K562 treated with DMSO at 1 percent for 12 hours (cell line): ENCODE measurements around the gene RNASEH2A. TPM values are rescaled to one million over a fixed set of nuclear protein-coding genes. Genes with fewer than 3 reads are reported as not detected.

Source experiments
- total RNA-seq: library from RNA; unstranded; fragments of 300-600 nt; gene quantifications from 2 replicates; pipeline ENCODE4 v1.2.3, GENCODE V29; 2022; ENCODE audit not compliant: insufficient read depth

Gene RNASEH2A
- 73.5 and 86.3 TPM in 2 replicates for total RNA-seq

DNA sequence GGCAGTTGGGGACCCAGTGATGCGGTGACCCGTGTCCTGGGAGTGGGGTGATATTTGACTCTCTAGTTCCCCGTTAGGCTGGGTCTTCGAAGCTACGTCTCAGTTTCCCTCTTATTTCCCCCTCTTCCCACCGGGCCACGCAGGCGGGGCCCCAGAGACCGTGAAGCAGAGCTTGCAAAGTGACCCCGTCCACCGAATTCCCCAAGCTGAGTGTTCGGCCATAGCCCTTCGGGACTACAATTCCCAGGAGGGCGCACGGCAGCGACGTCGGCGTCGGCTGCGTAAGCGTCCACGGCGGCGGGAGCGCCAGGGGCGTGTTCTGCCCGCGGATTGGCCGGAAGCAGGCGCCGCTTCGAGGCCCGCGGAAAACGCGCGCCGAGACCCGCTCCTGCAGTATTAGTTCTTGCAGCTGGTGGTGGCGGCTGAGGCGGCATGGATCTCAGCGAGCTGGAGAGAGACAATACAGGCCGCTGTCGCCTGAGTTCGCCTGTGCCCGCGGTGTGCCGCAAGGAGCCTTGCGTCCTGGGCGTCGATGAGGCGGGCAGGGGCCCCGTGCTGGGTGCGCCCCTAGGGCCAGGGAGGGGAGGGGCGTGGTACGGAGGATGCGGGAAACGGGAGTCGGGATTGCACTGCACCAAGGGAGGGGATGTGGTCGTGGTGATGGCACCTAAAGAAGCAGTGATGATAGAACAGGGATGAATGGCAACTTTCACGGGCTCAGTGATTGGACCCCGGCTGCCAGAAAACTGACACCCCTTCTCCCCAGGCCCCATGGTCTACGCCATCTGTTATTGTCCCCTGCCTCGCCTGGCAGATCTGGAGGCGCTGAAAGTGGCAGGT lies at the start of gene RNASEH2A:
RNASEH2A (plus strand) TSS at position 343 of the 840 bp plus-strand sequence; CDS start at position 433, 90 bp downstream.

GRCh38 chr19:12774588-12775555 lies 31.5 kb upstream of the RNASEH2A start, which contains the start of gene HOOK2:
TSS of gene HOOK2 (minus strand) at chr19:12775552. CDS start at chr19:12775449, 103 bp downstream.

GRCh38 chr19:12791345-12792050 lies 14.9 kb upstream of the RNASEH2A start, which contains the start of gene JUNB:
TSS of gene JUNB (plus strand) at chr19:12791486. CDS start at chr19:12791772, 286 bp downstream.

DNA sequence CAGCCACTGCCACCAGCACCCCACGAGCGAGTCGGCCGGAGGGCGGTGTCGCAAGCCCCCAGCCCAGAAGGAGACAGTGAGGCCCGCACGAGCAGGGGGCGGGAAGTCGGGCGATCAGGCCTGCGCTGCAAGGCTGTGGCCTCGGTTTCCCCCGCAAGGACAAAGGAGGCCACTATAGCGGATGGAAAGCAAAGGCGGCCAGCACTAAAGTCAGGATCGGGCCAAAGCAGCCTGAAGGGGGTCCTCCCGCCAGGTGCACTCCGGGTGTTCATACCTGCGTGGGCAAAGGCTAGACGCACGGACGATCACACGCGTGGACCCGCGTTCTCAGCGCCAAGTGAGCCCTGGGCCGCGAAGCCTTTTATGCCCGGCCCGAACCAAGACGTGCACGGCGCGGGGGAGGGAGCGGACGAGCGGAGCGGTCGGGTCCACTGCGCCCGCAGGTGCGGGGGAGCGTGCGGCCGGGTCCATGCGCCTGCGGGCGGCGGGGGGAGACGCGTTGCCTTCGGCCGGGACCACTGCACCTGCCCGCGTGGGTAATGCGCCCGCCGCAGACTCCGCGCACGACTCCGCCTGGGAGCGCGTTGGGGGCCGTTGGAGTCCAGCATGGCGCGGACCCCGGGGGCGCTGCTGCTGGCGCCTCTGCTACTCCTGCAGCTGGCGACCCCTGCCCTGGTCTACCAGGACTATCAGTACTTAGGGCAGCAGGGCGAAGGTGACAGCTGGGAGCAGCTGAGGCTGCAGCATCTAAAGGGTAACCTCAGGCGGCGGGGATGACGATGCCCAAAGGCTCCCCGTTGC lies 4.7 kb upstream of the RNASEH2A start, which contains the start of the genes PRDX2 and THSD8:
PRDX2 (minus strand) TSS at position 335 of the 801 bp plus-strand sequence. CDS start 539 bp downstream, outside the sequence.
THSD8 (plus strand) TSS at position 604 of the 801 bp plus-strand sequence; CDS start at position 607, 3 bp downstream.

GRCh38 chr19:12834566-12834943 lies 28.2 kb downstream of the RNASEH2A start, which contains the start of gene RTBDN:
TSS of gene RTBDN (minus strand) at chr19:12834579. CDS start at chr19:12829979, 4,600 bp downstream.

GRCh38 chr19:12838182-12838885 lies 31.9 kb downstream of the RNASEH2A start, which contains the start of gene MAST1:
TSS of gene MAST1 (plus strand) at chr19:12838515. CDS start at chr19:12838573, 58 bp downstream.

Other genes with a start within 250 kb of the RNASEH2A start
- gene ZNF490, start 195.8 kb upstream of the RNASEH2A start, total RNA-seq: 1.4 TPM in 1 of 2 replicates, not detected in the other
- gene ZNF791, start 195.7 kb upstream of the RNASEH2A start, total RNA-seq: 3.1 and 9.5 TPM in 2 replicates
- 63.4 and 103 TPM in 2 replicates for gene MAN2B1, start 139.8 kb upstream of the RNASEH2A start, total RNA-seq
- 13.5 and 16.3 TPM in 2 replicates for gene WDR83, start 139.8 kb upstream of the RNASEH2A start, total RNA-seq
- gene DHPS, start 124.7 kb upstream of the RNASEH2A start, total RNA-seq: 97.8 and 118 TPM in 2 replicates
- not detected in 2 replicates for gene GNG14, start 118.6 kb upstream of the RNASEH2A start, total RNA-seq
- 9.1 and 12.5 TPM in 2 replicates for gene FBXW9, start 110.0 kb upstream of the RNASEH2A start, total RNA-seq
- 9.2 and 34.1 TPM in 2 replicates for gene TNPO2, start 82.7 kb upstream of the RNASEH2A start, total RNA-seq
- gene TRIR, start 71.9 kb upstream of the RNASEH2A start, total RNA-seq: 376 and 560 TPM in 2 replicates
- 80.9 and 100 TPM in 2 replicates for gene GET3, start 69.1 kb upstream of the RNASEH2A start, total RNA-seq
- gene BEST2, start 54.8 kb upstream of the RNASEH2A start, total RNA-seq: not detected in 2 replicates
- gene HOOK2, start 31.0 kb upstream of the RNASEH2A start, total RNA-seq: 13.5 and 17.6 TPM in 2 replicates
- gene JUNB, start 15.1 kb upstream of the RNASEH2A start, total RNA-seq: 79.5 and 102 TPM in 2 replicates
- 330 and 389 TPM in 2 replicates for gene PRDX2, start 4.8 kb upstream of the RNASEH2A start, total RNA-seq
- gene THSD8, start 4.5 kb upstream of the RNASEH2A start, total RNA-seq: 12.6 TPM in 1 of 2 replicates, not detected in the other
- gene RTBDN, start 28.0 kb downstream of the RNASEH2A start, total RNA-seq: 0.58 and 3.6 TPM in 2 replicates
- gene MAST1, start 31.9 kb downstream of the RNASEH2A start, total RNA-seq: 6.1 and 6.4 TPM in 2 replicates
- 133 and 148 TPM in 2 replicates for gene DNASE2, start 74.9 kb downstream of the RNASEH2A start, total RNA-seq
- 32.6 and 45.7 TPM in 2 replicates for gene KLF1, start 80.6 kb downstream of the RNASEH2A start, total RNA-seq
- 10.5 and 12.8 TPM in 2 replicates for gene GCDH, start 84.6 kb downstream of the RNASEH2A start, total RNA-seq
- gene SYCE2, start 112.7 kb downstream of the RNASEH2A start, total RNA-seq: 0.80 and 1.0 TPM in 2 replicates
- gene FARSA, start 127.1 kb downstream of the RNASEH2A start, total RNA-seq: 120 and 123 TPM in 2 replicates
- gene CALR, start 132.0 kb downstream of the RNASEH2A start, total RNA-seq: 475 and 681 TPM in 2 replicates
- 111 and 154 TPM in 2 replicates for gene RAD23A, start 139.3 kb downstream of the RNASEH2A start, total RNA-seq
- gene GADD45GIP1, start 150.6 kb downstream of the RNASEH2A start, total RNA-seq: 33.4 and 52.1 TPM in 2 replicates
- gene DAND5, start 163.0 kb downstream of the RNASEH2A start, total RNA-seq: 1.0 TPM in 1 of 2 replicates, not detected in the other
- 3.3 and 14.3 TPM in 2 replicates for gene NFIX, start 188.9 kb downstream of the RNASEH2A start, total RNA-seq